Coronary artery (tissue), 2 donors: ENCODE data around the gene KCNS1.
A peak's percentile ranks its signal among the peaks of the same experiment; 100 is the strongest.

Source experiments
- DNase-seq: peaks from one replicate; pipeline ENCODE4 v3.0.0-alpha.2; 2017; ENCODE audit warnings: low spot score
- H3K27ac ChIP-seq, 2 donors: fragments of 200-600 bp; sonication (generic); one replicate each; pipeline ENCODE4 v1.5.1; 2016 to 2019
- H3K4me3 ChIP-seq: fragments of 200-600 bp; sonication (generic); 2 replicates; pipeline ENCODE4 v1.5.1; 2016; ENCODE audit warnings: mild to moderate bottlenecking, moderate library complexity
- TF ChIP-seq, protein P1 (sequence below): fragments of 200-600 bp; sonication (generic); IDR thresholded peaks from one replicate; pipeline ENCODE4 v1.5.1; 2019; ENCODE audit warnings: antibody characterized with exemption

The KCNS1 gene

DNA sequence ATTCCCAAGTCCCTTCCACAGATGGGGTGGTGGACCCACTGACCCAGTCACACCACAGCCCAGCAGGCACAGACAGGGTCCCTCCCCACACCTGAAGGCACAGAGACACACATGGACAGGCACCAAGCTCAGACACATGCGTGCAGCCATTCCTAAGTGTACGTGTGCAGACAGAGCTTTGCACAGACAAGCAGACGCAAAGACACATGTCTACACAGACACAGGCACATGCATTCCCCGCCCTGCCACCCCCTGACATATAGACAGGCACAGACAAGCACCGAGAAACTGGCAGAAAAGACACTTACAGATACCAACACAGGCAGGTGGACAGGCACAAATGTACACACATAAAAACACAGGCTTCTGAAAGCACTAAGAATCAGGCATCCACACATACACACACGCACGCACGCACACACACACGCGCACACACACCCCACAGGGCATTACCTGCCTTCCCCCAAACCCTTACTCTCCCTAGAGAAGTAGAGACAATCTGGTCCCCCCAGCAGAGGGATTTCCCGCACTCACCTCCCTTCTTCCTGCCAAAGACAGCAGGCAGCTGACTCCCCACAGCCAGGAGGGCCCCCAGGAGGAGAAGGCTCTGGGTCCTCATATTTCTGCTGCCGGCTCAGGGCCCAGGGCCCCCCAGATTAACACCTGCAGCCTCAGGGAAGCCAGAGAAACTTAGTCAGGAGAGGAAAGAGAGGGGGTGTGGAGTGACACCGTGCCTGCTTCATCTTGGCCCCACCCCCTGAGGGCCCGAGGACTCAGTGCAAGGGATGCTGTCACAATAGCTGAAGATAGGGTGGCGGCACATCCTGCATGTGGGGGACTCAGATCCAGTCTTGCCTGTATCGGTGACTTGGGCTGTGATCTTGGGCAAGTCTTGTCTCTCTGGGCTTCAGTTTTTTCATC is 13.8 kb upstream of the KCNS1 start, which contains the start of gene WFDC5:
WFDC5 (minus strand) TSS at position 710 of the 921 bp plus-strand sequence; CDS start at position 619, 91 bp downstream.
- DNase-seq: no peak
- H3K27ac ChIP-seq: no peak within 1 kb of the TSS
- TF ChIP-seq, protein P1, sequence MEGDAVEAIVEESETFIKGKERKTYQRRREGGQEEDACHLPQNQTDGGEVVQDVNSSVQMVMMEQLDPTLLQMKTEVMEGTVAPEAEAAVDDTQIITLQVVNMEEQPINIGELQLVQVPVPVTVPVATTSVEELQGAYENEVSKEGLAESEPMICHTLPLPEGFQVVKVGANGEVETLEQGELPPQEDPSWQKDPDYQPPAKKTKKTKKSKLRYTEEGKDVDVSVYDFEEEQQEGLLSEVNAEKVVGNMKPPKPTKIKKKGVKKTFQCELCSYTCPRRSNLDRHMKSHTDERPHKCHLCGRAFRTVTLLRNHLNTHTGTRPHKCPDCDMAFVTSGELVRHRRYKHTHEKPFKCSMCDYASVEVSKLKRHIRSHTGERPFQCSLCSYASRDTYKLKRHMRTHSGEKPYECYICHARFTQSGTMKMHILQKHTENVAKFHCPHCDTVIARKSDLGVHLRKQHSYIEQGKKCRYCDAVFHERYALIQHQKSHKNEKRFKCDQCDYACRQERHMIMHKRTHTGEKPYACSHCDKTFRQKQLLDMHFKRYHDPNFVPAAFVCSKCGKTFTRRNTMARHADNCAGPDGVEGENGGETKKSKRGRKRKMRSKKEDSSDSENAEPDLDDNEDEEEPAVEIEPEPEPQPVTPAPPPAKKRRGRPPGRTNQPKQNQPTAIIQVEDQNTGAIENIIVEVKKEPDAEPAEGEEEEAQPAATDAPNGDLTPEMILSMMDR: no peak
- no peak within 1 kb of the TSS for H3K4me3 ChIP-seq

GRCh38 chr20:45113865-45114264 is 12.9 kb upstream of the KCNS1 start:
- H3K27ac ChIP-seq: no peak overlapping the region
- TF ChIP-seq, protein P1: no peak
- DNase-seq: no peak
- H3K4me3 ChIP-seq: no peak overlapping the region

DNA sequence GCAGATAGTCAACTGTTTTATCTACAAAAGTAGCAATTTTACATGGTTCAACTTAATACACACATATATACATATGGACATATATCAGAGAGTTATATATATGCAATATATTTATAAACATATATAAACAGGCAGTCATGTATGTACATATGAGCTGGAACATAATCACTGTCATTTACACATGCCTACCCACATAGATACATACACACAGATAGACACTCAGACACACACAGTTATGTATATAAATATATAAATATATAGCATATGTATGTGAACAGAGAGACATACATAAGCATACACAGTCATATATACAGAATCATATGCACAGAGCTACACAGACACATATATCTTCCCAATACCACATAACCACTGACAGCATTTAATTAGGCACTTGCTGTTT is 11.8 kb upstream of the KCNS1 start:
- Histone ChIP-seq H3K4me3 (no peak overlapping the region), H3K27ac (no peak overlapping the region)
- TF ChIP-seq, protein P1: no peak
- no peak for DNase-seq

DNA sequence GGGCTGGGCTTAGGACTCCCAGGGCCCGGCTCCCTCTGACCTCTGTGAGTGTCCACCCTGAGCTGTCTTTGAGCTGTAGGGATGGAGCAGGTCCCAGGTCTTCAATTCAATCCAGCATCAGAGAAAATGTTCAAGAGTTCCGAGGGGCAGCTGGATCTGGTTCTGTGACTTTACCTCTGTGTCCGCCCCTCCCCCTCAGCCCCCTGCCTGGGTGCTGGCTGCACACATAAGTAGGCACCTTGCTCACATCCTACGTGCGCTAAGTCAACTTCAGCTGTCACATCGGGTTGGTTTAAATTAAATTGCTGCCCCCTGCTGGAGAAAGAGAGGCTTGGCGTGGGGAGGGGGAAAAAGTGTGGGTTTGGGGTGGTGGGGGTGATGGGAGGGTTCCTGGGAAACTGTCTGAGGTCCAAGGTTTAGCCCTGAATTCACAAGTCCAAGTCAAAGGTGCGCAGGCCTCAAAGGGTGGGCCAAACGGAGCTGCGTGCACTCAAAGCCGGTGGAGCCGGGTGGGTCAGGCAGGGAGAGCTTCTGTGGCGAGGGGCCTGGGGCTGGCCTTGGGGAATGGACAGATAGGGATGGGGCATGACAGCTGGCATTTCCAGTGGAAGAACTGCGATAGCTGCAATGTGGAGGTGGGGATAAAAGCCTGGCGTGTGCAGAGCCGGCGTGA is 11.0 kb upstream of the KCNS1 start:
- no peak for DNase-seq
- TF ChIP-seq, protein P1: peak; percentile 26
- Histone ChIP-seq H3K27ac (no peak overlapping the region), H3K4me3 (no peak overlapping the region)

DNA sequence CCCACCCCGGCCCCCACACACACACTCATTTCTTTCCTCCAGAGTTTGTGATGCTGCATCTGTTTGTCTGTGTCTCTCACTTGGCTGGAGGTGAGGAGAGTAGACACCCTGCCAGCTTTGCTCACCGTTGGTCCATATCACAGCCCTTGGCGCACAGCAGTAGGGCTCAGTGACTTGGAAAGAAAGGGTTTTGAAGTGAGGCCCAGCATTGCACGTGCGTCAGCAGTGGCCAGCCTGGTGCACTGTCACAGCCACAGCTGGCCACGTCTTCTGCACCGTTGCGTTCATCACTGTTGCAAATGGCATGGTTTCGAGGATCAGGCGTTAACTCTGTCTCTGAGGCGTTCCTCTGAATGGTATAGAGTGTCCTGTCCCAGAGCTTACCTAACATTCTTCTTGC is 10.4 kb upstream of the KCNS1 start:
- TF ChIP-seq, protein P1: no peak
- Histone ChIP-seq H3K4me3 (no peak overlapping the region), H3K27ac (no peak overlapping the region)
- no peak for DNase-seq

DNA sequence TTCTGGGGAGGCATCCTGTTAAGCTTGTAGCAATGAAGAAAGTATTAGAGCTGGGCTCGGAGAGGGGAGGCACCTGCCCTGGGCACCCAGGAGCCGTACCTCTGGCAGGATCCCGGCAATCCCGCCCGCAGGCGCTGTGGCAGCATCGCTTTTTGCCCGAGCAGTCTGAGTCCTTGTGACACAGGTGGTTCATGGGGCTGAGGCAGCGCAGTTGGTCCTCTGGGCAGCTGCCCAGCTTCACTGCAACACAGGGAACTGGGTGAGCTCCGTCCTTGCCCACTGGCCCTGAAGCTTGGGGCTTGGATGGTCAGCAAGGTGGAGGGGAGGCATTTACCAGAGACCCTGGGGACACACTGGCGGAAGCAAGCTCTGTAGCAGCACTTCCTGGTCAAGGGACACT is 9.4 kb upstream of the KCNS1 start:
- TF ChIP-seq, protein P1: no peak
- DNase-seq: no peak
- Histone ChIP-seq H3K27ac (no peak overlapping the region), H3K4me3 (no peak overlapping the region)
